ENCODE measurements around the gene SNN. TPM values are rescaled to one million over a fixed set of nuclear protein-coding genes. Genes with fewer than 3 reads are reported as not detected.

SNN gene
- total and polyA plus RNA-seq, 10 donors, result 22.3 to 59.5 (median 48.7) TPM

GRCh38 chr16:11688520-11688886 lies 20.2 kb downstream of the SNN start:
- Histone ChIP-seq H3K4me3 (no peak overlapping the region), H3K36me3 (peaks cover 0 to 89% (median 55%) of the 10 kb centered on the region in 6 donors), H3K27ac (peak overlapping the region in 7 of 8 donors; percentile 27 to 81 (median 74)), H3K9me3 (no peaks in the 10 kb centered on the region), H3K27me3 (replicated peaks in 1 of 7) (no peaks in the 10 kb centered on the region), H3K4me1 (peaks cover 16 to 80% (median 43%) of the 10 kb centered on the region in 6 donors)
- no peak for DNase-seq
- intact Hi-C loops (cut with DNase I; ENCODE audit: low total_unique reads), result no loop called here
- WGBS, 5 donors, result 75 to 92% (median 85%) methylated on average over 1 of the region's 1 CpG
- TF ChIP-seq POLR2A (IDR thresholded peaks at IDR 0.05), result no peak

- Histone ChIP-seq H3K4me1 (peaks cover 16 to 73% (median 37%) of the 10 kb centered on the region in 6 donors), H3K36me3 (peaks cover 0 to 89% (median 48%) of the 10 kb centered on the region in 6 donors)
- DNase-seq, result no peak
These were observed 21.0 kb downstream of the SNN start for GRCh38 chr16:11689031-11689840.

DNA sequence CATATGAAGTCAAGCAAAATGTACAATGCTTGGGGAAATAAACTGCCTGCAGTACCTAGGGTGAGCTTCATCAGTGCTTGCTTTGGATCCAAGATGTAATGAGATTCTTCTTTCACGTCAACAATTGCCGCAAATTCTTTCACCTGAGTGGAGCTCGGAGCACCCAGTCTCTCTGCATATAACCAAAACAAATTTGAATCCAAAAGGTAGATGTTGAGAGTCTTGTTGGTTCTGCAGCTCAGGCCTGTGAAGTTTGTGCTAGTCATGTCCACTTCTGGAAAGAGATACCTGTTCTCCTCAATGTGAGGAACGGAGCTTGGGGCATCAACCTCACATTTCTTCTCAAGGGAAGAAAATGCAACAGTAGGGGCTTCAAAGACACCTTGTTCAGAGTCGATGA lies 23.0 kb downstream of the SNN start:
- intact Hi-C loops (cut with DNase I; ENCODE audit: low total_unique reads), result no loop called here
- H3K36me3 ChIP-seq, result peaks cover 0 to 89% (median 49%) of the 10 kb centered on the region in 6 donors

More at GRCh38 chr16:11689031-11689840, 21.0 kb downstream of the SNN start:
- peak overlapping the region; percentile 48 to 81 (median 74) for H3K27ac ChIP-seq
- TF ChIP-seq, protein P1, sequence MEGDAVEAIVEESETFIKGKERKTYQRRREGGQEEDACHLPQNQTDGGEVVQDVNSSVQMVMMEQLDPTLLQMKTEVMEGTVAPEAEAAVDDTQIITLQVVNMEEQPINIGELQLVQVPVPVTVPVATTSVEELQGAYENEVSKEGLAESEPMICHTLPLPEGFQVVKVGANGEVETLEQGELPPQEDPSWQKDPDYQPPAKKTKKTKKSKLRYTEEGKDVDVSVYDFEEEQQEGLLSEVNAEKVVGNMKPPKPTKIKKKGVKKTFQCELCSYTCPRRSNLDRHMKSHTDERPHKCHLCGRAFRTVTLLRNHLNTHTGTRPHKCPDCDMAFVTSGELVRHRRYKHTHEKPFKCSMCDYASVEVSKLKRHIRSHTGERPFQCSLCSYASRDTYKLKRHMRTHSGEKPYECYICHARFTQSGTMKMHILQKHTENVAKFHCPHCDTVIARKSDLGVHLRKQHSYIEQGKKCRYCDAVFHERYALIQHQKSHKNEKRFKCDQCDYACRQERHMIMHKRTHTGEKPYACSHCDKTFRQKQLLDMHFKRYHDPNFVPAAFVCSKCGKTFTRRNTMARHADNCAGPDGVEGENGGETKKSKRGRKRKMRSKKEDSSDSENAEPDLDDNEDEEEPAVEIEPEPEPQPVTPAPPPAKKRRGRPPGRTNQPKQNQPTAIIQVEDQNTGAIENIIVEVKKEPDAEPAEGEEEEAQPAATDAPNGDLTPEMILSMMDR (IDR thresholded peaks at IDR 0.05 in 8 of 11, conservative IDR thresholded peaks at IDR 0.05 in 3 of 11), result no peak
- TF ChIP-seq POLR2AphosphoS5 (IDR thresholded peaks at IDR 0.05), result peak in 1 of 3 donors; percentile 57
- no peaks in the 10 kb centered on the region for H3K9me3 ChIP-seq
- WGBS, 5 donors, result 46 to 58% (median 53%) methylated on average over 3 of the region's 3 CpGs
- H3K4me3 ChIP-seq, result no peak overlapping the region
- no peaks in the 10 kb centered on the region for H3K27me3 ChIP-seq (replicated peaks in 1 of 7)
- intact Hi-C loops (cut with DNase I; ENCODE audit: low total_unique reads), result no loop called here

DNA sequence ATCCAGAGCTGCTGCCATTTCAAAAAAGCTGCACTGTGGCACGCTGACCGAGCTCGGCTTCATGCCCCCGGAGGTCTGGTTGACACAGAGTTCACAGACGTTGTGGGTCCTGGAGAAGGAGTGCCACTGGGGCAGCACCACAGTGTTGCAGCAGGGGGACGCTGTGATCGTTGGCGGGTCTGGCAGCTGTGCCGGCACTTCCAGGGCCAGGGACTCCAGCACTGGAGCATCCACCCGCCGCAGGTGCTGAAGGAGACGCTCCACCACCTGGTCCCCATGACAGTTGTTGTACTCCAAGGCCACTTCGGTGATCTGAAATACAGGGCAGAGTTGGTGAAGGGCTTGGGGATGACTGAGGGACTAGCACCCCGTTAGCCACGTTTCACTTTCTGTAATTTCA lies 23.5 kb downstream of the SNN start:
- Histone ChIP-seq H3K27me3 (replicated peaks in 1 of 7) (no peaks in the 10 kb centered on the region), H3K9me3 (no peaks in the 10 kb centered on the region), H3K27ac (peak overlapping the region in 1 of 8 donors; percentile 15), H3K4me3 (no peak overlapping the region), H3K4me1 (peaks cover 16 to 62% (median 32%) of the 10 kb centered on the region in 6 donors), H3K36me3 (peaks cover 0 to 89% (median 52%) of the 10 kb centered on the region in 6 donors)
- peak in 2 of 3 donors; percentile 9 to 60 for TF ChIP-seq POLR2AphosphoS5 (IDR thresholded peaks at IDR 0.05)
- TF ChIP-seq, protein P1 (IDR thresholded peaks at IDR 0.05 in 8 of 11, conservative IDR thresholded peaks at IDR 0.05 in 3 of 11), result no peak
- no peak for DNase-seq
- intact Hi-C loops (cut with DNase I; ENCODE audit: low total_unique reads), result no loop called here
- 96 to 97% (median 96%) methylated on average over 8 to 15 of the region's 15 CpGs for WGBS, 5 donors

More for the DNA sequence above, 23.0 kb downstream of the SNN start:
- no peak overlapping the region for H3K4me3 ChIP-seq
- H3K9me3 ChIP-seq, result no peaks in the 10 kb centered on the region
- no peak for DNase-seq
- WGBS, 5 donors, result 96 to 97% (median 97%) methylated on average over 5 of the region's 5 CpGs
- H3K4me1 ChIP-seq, result peaks cover 16 to 67% (median 33%) of the 10 kb centered on the region in 6 donors
- peak overlapping the region in 2 of 8 donors; percentile 78 to 81 for H3K27ac ChIP-seq
- no peaks in the 10 kb centered on the region for H3K27me3 ChIP-seq (replicated peaks in 1 of 7)
- no peak for TF ChIP-seq POLR2A (IDR thresholded peaks at IDR 0.05)
- TF ChIP-seq POLR2AphosphoS5 (IDR thresholded peaks at IDR 0.05), result no peak
- TF ChIP-seq, protein P1 (IDR thresholded peaks at IDR 0.05 in 8 of 11, conservative IDR thresholded peaks at IDR 0.05 in 3 of 11), result no peak
